Measurements from ENCODE around the gene MLLT10. TPM values are rescaled to one million over a fixed set of nuclear protein-coding genes. Genes with fewer than 3 reads are reported as not detected.
"Not testable (repeated sequence)": the region's sequence is repeated elsewhere in the genome, so short reads cannot be mapped to it uniquely, and the experiment has no call there.

The MLLT10 gene
- polyA plus RNA-seq, 3 donors = 10.6 to 24.7 (median 17.8) TPM

DNA sequence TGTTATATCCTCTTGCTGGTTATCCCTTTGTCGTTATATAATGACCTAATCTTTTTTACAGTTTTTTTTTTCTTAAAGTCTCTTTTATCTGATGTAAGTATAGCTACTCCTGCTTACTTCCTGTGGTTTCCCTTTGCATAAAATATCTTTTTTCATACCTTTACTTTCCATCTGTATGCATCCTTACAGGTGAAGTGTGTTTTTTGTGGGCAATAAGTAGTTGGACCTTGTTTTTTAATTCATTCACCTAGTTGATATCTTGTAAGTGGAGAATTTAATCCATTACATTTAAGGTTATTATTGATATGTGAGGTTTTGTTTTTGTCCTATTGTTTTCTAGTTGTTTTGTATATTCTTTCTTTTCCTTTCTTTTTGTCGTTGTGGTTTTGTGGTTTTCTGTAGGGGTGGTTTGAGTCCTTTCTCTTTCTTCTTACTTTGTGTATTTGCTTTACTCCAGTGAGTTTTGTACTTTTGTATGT is 168.6 kb downstream of the MLLT10 start:
- WGBS, 3 donors = 44 to 71% (median 46%) methylated on average over 2 of the region's 2 CpGs
- H3K27ac ChIP-seq (ENCODE audit: low read depth, low read length) = no peak overlapping the region

- WGBS, 3 donors = 97 to 99% (median 99%) methylated on average over 5 of the region's 5 CpGs
- no peak overlapping the region for H3K27ac ChIP-seq (ENCODE audit: low read depth, low read length)
Measured at GRCh38 chr10:21705142-21705827, 171.3 kb downstream of the MLLT10 start.

DNA sequence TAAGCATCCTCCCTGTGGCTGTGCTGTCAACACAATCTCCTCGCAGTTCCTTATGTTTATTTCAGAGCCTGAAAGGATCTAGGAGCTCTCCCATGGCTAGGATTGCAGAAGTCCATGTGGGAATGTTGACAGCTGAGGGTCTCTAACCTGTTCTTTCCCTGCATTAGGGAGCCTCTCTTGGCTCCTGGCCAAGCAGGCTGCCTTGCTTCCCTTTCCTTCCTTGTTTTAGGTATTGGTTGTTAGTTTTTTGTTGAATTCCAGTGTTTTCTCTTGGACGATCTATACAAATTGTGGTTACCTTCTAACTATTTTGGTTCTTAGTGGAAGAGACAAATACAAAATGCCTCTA is 171.8 kb downstream of the MLLT10 start:
- no peak overlapping the region for H3K27ac ChIP-seq (ENCODE audit: low read depth, low read length)
- 86 to 97% (median 92%) methylated on average over 2 of the region's 2 CpGs for WGBS, 3 donors

- WGBS, 3 donors = 80 to 97% (median 89%) methylated on average over 3 of the region's 3 CpGs
- H3K27ac ChIP-seq (ENCODE audit: low read depth, low read length) = no peak overlapping the region
Measured at GRCh38 chr10:21707498-21707897, 173.5 kb downstream of the MLLT10 start.

- H3K27ac ChIP-seq (ENCODE audit: low read depth, low read length) = no peak overlapping the region
Measured at GRCh38 chr10:21712975-21713374, 178.9 kb downstream of the MLLT10 start.

DNA sequence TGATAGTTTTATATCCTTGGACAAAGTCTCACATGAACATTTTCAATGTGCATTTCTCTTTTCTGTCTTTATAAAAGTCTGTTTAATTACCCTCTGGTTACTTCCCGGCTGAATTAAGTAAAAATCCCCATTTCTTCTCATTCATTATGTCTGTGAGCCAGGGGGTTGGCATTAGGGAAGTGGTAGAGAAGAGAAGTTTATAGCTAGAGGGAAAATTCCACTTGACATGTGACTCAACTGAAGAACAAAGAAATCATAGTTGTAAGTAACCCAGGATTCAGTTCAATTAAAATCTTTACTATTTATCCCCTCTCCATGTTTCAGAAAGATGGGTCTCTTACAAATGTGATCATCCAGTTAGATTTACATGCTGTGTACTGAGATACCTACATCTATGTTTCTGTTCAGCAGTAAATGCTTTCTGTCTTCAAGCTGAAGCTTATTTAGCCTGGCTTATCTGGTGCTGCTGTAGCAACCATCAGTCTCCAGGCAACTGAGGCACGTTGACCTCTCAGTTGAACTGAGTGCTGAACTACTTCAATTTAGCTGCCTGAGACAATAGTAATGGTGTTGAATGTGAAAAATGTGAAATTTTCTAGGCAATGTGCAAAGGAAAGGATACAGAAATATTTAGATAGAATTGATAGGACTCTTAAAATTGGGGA is 181.6 kb downstream of the MLLT10 start:
- no peak overlapping the region for H3K27ac ChIP-seq (ENCODE audit: low read depth, low read length)
- whole genome bisulfite sequencing, 3 donors = 58 to 70% (median 61%) methylated on average over 2 of the region's 2 CpGs

More at GRCh38 chr10:21712975-21713374, 178.9 kb downstream of the MLLT10 start:
- 85 to 93% (median 91%) methylated on average over 4 of the region's 4 CpGs for WGBS, 3 donors

DNA sequence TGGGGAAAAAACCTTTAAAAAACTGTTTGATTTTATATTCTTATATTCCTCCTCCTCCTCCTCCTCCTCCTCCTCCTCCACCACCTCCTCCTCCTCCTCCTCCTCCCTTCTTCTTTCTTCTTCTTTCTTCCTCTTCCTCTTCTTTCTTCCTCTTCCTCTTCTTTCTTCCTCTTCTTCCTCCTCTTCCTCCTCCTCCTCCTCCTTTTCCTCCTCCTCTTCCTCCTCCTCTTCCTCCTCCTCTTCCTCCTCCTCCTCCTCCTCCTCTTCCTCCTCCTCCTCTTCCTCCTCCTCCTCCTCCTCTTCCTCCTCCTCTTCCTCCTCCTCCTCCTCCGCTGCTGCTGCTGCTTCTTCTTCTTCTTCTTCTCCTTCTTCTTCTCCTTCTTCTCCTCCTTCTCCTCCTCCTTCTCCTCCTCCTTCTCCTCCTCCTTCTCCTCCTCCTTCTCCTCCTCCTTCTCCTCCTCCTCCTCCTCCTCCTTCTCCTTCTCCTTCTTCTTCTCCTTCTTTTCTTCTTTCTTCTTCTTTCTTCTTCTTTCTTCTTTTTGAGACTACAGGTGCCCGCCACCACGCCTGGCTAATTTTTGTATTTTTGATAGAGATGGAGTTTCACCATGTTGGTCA is 183.5 kb downstream of the MLLT10 start:
- WGBS, 3 donors = 89 to 100% (median 97%) methylated on average over 2 to 3 of the region's 3 CpGs
- not testable (repeated sequence) for H3K27ac ChIP-seq (ENCODE audit: low read depth, low read length)

DNA sequence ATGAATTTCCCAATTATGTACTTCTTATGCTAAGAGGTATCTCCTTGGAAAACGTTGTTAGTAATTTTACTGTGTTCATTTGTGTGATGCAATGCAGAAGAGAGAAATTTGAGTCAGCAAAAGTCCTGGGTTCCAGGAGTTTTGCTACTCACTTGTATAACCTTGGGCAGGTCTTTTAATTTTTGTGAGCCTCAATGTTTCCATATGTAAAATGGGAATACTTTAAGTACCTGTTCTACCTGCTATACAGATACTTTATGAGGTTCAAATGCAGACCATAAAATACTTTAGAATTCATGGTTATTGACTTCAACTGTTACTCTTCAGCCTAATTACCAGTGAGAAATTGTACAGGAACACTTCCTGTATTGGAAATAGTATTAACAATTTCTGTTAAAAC is 185.5 kb downstream of the MLLT10 start:
- 41 to 71% (median 48%) methylated on average over 1 of the region's 1 CpG for WGBS, 3 donors
- no peak overlapping the region for H3K27ac ChIP-seq (ENCODE audit: low read depth, low read length)

GRCh38 chr10:21720090-21720489 is 186.1 kb downstream of the MLLT10 start:
- 75 to 86% (median 85%) methylated on average over 3 of the region's 3 CpGs for WGBS, 3 donors

GRCh38 chr10:21721000-21721665 is 187.1 kb downstream of the MLLT10 start:
- 81 to 83% (median 82%) methylated on average over 6 of the region's 6 CpGs for WGBS, 3 donors
- H3K27ac ChIP-seq (ENCODE audit: low read depth, low read length) = no peak overlapping the region

More at GRCh38 chr10:21720090-21720489, 186.1 kb downstream of the MLLT10 start:
- no peak overlapping the region for H3K27ac ChIP-seq (ENCODE audit: low read depth, low read length)

DNA sequence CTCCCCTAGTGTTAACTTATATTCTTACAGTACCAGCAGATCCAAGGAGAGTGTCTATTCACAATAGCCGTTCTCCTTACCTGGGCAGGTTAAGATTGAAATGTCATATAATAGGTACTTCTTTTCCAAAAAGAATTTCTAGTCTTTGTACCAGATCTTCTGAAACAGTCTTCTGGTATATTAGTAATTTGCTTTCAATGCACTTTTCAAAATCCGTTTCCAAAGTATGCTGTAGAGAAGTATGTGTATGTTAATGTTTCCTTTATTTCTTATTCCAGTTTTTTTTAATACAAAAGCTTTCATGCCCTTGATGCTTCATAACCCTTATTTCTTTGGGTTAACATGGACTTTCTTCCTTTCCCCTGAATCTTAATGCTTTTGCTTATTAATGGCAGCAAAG is 188.2 kb downstream of the MLLT10 start:
- H3K27ac ChIP-seq (ENCODE audit: low read depth, low read length) = no peak overlapping the region
- WGBS, 3 donors = 95 to 100% (median 97%) methylated on average over 2 of the region's 2 CpGs

DNA sequence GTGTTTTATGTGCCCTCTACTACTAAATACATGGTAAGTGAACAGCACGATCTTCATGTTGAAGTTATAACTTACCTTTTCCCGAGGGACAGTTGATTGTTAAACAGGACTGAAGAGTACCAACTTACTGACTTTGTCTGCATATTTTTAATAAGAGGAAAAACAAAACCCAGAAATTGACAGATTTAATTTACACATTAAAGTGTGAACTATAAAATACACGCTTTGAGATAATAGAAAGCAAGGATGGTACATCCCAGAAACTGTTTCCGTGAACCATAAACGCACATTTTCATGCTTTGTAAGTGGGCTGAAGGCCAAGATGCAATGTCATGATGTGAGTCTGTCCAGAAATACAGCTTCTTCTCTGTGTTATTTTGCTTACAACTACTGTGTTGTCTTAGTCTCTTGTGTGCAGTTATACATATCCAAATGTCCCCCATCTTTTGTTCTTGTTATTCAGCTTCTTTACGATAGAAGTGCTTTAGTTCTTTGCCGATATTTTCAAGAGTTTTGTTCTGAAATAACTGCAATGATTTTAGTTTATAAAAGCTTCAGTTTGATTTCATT is 190.1 kb downstream of the MLLT10 start:
- no peak overlapping the region for H3K27ac ChIP-seq (ENCODE audit: low read depth, low read length)
- 46 to 73% (median 47%) methylated on average over 7 of the region's 7 CpGs for WGBS, 3 donors

- H3K27ac ChIP-seq (ENCODE audit: low read depth, low read length) = no peak overlapping the region
- 2 to 9% (median 2%) methylated on average over 4 of the region's 4 CpGs for WGBS, 3 donors
Measured at GRCh38 chr10:21724687-21725367, 190.8 kb downstream of the MLLT10 start.

- 66 to 69% (median 69%) methylated on average over 3 of the region's 3 CpGs for WGBS, 3 donors
- H3K27ac ChIP-seq (ENCODE audit: low read depth, low read length) = no peak overlapping the region
Measured at GRCh38 chr10:21726601-21727225, 192.7 kb downstream of the MLLT10 start.

DNA sequence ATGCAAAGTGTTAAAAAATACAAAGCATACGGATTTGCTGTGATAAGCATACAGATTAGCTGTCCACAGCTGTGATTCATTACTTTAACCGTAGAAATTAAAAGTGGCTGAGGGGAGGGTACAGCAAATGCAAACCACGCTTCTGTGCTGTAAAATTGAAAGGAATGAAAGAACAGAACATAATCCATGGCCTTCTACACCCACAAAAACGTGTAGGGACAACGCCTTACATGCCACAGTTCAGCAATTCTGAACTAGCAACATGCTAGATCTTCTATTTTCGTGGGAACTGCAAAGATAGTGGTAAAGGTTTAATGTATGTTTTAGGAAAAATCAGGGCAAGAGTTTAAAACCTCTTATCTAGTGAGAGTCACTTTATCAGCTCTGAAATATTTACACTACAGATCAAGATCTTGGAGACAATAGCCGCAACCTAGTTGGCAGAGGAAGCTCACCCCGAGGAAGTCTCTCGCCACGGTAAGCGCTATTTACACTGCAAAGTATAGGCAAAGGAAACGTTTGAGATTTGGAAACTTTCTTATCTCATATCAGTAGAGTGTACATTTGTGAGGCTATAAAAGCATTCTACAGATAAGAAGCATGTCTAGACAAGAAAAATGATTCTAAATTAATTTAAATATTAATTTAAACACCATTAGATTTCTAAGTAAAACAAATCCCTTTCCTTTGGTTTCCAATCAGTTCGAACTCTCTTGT is 193.6 kb downstream of the MLLT10 start:
- WGBS, 3 donors = 33 to 46% (median 46%) methylated on average over 13 of the region's 13 CpGs
- no peak overlapping the region for H3K27ac ChIP-seq (ENCODE audit: low read depth, low read length)

DNA sequence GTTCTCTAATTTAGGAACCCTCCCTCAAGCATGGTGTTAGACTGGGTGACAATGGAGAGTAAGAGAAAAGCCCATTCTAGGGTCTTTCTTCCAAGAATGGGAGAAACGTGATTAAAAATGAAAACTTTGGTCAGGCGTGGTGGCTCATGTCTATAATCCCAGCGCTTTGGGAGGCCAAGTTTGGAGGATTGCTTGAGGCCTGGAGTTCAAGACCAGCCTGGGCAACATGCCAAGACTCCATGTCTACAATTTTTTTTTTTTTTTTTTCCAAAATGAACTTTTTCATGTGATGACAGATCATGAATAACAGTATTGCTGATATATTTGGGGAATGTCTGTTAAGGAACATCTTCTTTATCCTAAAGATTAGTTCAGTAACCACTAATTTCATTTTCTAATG is 194.6 kb downstream of the MLLT10 start:
- no peak overlapping the region for H3K27ac ChIP-seq (ENCODE audit: low read depth, low read length)
- WGBS, 3 donors = 93 to 97% (median 96%) methylated on average over 3 of the region's 3 CpGs

DNA sequence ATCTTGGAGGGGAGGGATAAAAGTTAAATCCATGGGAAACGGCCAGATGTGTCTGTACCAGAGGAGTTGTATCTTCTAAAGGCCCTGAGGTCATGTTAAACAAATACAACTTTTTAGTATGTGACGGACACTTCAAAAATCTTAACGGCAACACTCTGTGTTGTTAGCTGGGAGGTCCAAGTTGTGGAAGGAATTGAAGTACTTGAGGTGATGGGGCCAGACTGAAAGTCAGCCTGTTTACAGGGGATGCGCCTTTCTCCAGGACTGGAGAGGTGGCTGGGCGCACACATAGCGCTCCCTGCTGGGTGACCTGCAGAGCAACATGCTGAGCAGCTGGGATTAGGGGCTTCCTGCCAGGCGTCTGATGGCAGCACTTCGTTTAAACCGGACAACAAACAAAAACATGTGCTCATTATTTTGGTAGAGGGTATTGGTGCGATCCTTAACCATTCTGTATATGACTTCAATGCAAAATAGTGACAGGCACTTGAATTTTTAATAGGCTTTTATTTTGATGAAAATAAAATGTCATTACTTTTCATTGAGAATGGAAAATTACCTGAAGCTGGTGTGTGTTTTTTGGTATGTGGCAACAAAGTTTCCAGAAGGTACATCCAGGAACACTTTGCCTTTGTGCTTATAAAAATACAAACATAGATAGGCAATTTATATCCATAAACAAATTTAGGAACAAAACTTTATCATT is 198.2 kb downstream of the MLLT10 start:
- WGBS, 3 donors = 24 to 34% (median 33%) methylated on average over 10 of the region's 10 CpGs
- no peak overlapping the region for H3K27ac ChIP-seq (ENCODE audit: low read depth, low read length)

Measured in adipose tissue (tissue), 3 donors.